ENCODE data around the gene NLRP12.
"Not testable (repeated sequence)": the region's sequence is repeated elsewhere in the genome, so short reads cannot be mapped to it uniquely, and the experiment has no call there.

Gene NLRP12

GRCh38 chr19:53786744-53787143, 37.4 kb downstream of the NLRP12 start:
- TF ChIP-seq CTCF (IDR thresholded peaks at IDR 0.05; ENCODE audit: low read depth, low read length, poor library complexity, severe bottlenecking) (no peak), EZH2phosphoT487 (IDR thresholded peaks at IDR 0.05; ENCODE audit: borderline replicate concordance, low read length) (no peak)
- H3K36me3 ChIP-seq (ENCODE audit: control insufficient read depth, low read length) = no peaks in the 10 kb centered on the region
- H3K4me3 ChIP-seq (ENCODE audit: low read length) = no peak overlapping the region
- no peaks in the 10 kb centered on the region for H3F3A ChIP-seq (ENCODE audit: control insufficient read depth, insufficient read depth)
- H3K79me2 ChIP-seq (ENCODE audit: control insufficient read depth, low read length) = no peaks in the 10 kb centered on the region
- no peak overlapping the region for H3K4me2 ChIP-seq (ENCODE audit: low read length)
- H3K27me3 ChIP-seq (ENCODE audit: control insufficient read depth, low read length) = no peaks in the 10 kb centered on the region
- no peak overlapping the region for H3K27ac ChIP-seq (ENCODE audit: low read depth, low read length)
- H3K9me3 ChIP-seq (ENCODE audit: control insufficient read depth, insufficient read depth, low read length) = no peaks in the 10 kb centered on the region
- no peaks in the 10 kb centered on the region for H3K9me2 ChIP-seq (replicated peaks; ENCODE audit: control insufficient read depth, low read length)
- H3K4me1 ChIP-seq (ENCODE audit: control insufficient read depth, low read length) = no peaks in the 10 kb centered on the region
- no peaks in the 10 kb centered on the region for H4K20me1 ChIP-seq (ENCODE audit: control insufficient read depth, insufficient read depth, low read depth, low read length)

- H3K79me2 ChIP-seq (ENCODE audit: control insufficient read depth, low read length) = no peaks in the 10 kb centered on the region
- H3K4me3 ChIP-seq (ENCODE audit: low read length) = no peak overlapping the region
- H3K27me3 ChIP-seq (ENCODE audit: control insufficient read depth, low read length) = no peaks in the 10 kb centered on the region
- H3K4me1 ChIP-seq (ENCODE audit: control insufficient read depth, low read length) = no peaks in the 10 kb centered on the region
- H3K36me3 ChIP-seq (ENCODE audit: control insufficient read depth, low read length) = no peaks in the 10 kb centered on the region
- TF ChIP-seq EZH2phosphoT487 (IDR thresholded peaks at IDR 0.05; ENCODE audit: borderline replicate concordance, low read length) (no peak), CTCF (IDR thresholded peaks at IDR 0.05; ENCODE audit: low read depth, low read length, poor library complexity, severe bottlenecking) (no peak)
- no peaks in the 10 kb centered on the region for H4K20me1 ChIP-seq (ENCODE audit: control insufficient read depth, insufficient read depth, low read depth, low read length)
- H3K9me2 ChIP-seq (replicated peaks; ENCODE audit: control insufficient read depth, low read length) = no peaks in the 10 kb centered on the region
- no peak overlapping the region for H3K4me2 ChIP-seq (ENCODE audit: low read length)
- no peaks in the 10 kb centered on the region for H3F3A ChIP-seq (ENCODE audit: control insufficient read depth, insufficient read depth)
- H3K27ac ChIP-seq (ENCODE audit: low read depth, low read length) = no peak overlapping the region
- H3K9me3 ChIP-seq (ENCODE audit: control insufficient read depth, insufficient read depth, low read length) = no peaks in the 10 kb centered on the region
Measured at GRCh38 chr19:53785196-53785889, 38.8 kb downstream of the NLRP12 start.

GRCh38 chr19:53782698-53783097, 41.4 kb downstream of the NLRP12 start:
- Histone ChIP-seq H3K27ac (ENCODE audit: low read depth, low read length) (no peak overlapping the region), H3K9me2 (replicated peaks; ENCODE audit: control insufficient read depth, low read length) (no peaks in the 10 kb centered on the region), H3K27me3 (ENCODE audit: control insufficient read depth, low read length) (no peaks in the 10 kb centered on the region), H3K79me2 (ENCODE audit: control insufficient read depth, low read length) (no peaks in the 10 kb centered on the region), H3K4me3 (ENCODE audit: low read length) (no peak overlapping the region), H3K36me3 (ENCODE audit: control insufficient read depth, low read length) (no peaks in the 10 kb centered on the region), H3K4me2 (ENCODE audit: low read length) (no peak overlapping the region), H4K20me1 (ENCODE audit: control insufficient read depth, insufficient read depth, low read depth, low read length) (no peaks in the 10 kb centered on the region), H3K9me3 (ENCODE audit: control insufficient read depth, insufficient read depth, low read length) (no peaks in the 10 kb centered on the region), H3F3A (ENCODE audit: control insufficient read depth, insufficient read depth) (no peaks in the 10 kb centered on the region), H3K4me1 (ENCODE audit: control insufficient read depth, low read length) (no peaks in the 10 kb centered on the region)
- TF ChIP-seq CTCF (IDR thresholded peaks at IDR 0.05; ENCODE audit: low read depth, low read length, poor library complexity, severe bottlenecking) = no peak
- no peak for TF ChIP-seq EZH2phosphoT487 (IDR thresholded peaks at IDR 0.05; ENCODE audit: borderline replicate concordance, low read length)

- H3K36me3 ChIP-seq (ENCODE audit: control insufficient read depth, low read length); H3K27ac ChIP-seq (ENCODE audit: low read depth, low read length); H3K79me2 ChIP-seq (ENCODE audit: control insufficient read depth, low read length); H3K4me3 ChIP-seq (ENCODE audit: low read length); H3K4me1 ChIP-seq (ENCODE audit: control insufficient read depth, low read length); H3F3A ChIP-seq (ENCODE audit: control insufficient read depth, insufficient read depth); H3K4me2 ChIP-seq (ENCODE audit: low read length); H3K9me2 ChIP-seq (replicated peaks; ENCODE audit: control insufficient read depth, low read length); H3K9me3 ChIP-seq (ENCODE audit: control insufficient read depth, insufficient read depth, low read length); H4K20me1 ChIP-seq (ENCODE audit: control insufficient read depth, insufficient read depth, low read depth, low read length); H3K27me3 ChIP-seq (ENCODE audit: control insufficient read depth, low read length): not testable (repeated sequence)
Measured at GRCh38 chr19:53781332-53781731, 42.8 kb downstream of the NLRP12 start.

Measured in DOHH2 (cell line).